NCI-H2081 treated with DMSO at 0.1 percent for 48 hours (cell line): ENCODE measurements around the gene PTPN1.
"Not testable (repeated sequence)": the region's sequence is repeated elsewhere in the genome, so short reads cannot be mapped to it uniquely, and the experiment has no call there.

Experiments used
- DNase-seq: peaks from one replicate; lab custom pipeline; 2025; lab: John Stamatoyannopoulos, UW

PTPN1 gene

GRCh38 chr20:50509923-50510705, at the start of gene PTPN1:
Gene PTPN1 (plus strand): TSS chr20:50510383. CDS start chr20:50510528, 145 bp downstream.
- peak; percentile 91 for DNase-seq

GRCh38 chr20:50460608-50461267, 49.4 kb upstream of the PTPN1 start:
- peak; percentile 10 for DNase-seq

GRCh38 chr20:50462093-50462690, 48.0 kb upstream of the PTPN1 start:
- DNase-seq, result no peak

DNA sequence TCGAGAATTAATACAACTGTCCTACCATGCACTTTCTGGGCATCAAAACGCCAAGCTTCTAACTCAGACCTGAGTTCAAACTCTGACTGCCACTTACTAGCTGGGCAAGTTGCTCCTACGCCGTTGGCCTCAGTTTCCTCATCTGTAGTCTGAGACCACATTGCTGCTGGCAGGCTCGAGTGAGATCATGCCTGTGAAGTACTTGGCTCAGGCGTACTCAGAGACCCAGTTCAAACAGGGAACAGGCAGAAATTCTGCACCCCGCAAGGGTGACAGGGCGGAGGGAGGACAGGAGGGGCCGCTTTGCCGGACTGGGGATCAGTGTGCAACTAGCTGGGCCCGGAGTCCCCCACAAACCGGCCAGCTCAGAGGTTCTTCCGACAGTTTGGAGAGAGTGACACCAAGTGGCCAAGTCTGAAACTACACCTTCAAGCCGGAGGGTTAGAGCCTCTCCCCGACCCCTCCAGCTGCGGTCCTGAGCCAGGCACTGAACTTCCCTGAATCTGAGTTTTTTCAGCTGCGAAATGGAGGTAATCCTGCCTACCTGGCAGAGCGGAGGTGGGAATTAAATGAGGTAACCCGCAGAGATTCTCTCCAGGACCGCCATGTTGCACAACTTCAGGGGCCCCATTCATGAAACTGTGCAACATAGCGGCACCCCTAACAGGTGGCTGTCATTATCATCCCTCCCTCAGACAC, 46.0 kb upstream of the PTPN1 start:
- DNase-seq, result no peak

GRCh38 chr20:50464725-50465650, 45.2 kb upstream of the PTPN1 start:
- DNase-seq, result no peak

DNA sequence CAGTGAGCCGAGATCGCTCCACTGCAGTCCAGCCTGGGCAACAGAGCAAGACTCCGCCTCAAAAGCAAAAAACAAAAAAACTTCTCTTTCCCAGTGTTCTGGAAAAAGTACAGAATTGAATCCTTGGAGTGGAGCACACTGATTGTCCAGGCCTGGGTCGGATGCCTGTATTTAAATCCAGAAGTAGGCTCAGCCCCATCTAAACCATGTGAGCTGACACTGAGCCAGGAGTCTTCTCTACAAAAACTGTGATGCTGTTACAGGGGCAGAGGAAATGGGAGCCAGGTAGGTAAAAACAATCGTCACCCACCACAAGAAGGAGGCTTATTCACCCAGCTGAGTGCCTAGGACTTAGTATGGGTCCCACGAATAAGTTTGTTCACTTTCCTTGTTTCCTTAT, 43.0 kb upstream of the PTPN1 start:
- no peak for DNase-seq

DNA sequence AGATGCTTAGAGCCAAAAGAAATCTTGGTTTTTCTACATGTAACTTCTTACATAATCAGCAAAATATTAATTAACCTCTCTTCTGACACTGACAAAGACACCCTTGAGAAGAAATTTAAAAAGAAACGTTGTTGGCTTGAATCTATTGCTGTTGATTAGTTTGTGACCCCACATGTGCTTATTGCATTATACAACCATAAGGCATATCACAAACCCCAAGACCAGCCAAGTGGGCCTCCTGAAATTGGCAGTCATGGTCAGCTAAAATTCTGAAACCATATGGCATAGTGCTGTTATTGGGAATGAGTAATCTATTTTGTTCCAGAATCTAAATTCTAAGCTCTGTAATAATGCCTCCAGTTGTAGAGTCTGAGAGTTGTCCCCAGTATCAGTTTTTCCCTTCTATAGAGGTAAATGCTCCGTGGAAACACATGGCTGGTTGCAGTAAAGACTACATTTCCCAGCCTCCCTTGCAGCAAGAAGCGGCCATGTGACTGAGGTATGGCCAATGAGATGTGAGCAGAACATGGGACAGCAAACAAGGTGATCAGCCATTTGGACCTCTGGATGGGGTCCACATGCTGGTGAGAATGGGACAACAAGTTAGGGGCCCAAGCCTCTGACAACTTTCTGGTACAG, 42.3 kb upstream of the PTPN1 start:
- DNase-seq, result no peak

- DNase-seq, result no peak
These were observed 41.8 kb upstream of the PTPN1 start for GRCh38 chr20:50468378-50468798.

DNA sequence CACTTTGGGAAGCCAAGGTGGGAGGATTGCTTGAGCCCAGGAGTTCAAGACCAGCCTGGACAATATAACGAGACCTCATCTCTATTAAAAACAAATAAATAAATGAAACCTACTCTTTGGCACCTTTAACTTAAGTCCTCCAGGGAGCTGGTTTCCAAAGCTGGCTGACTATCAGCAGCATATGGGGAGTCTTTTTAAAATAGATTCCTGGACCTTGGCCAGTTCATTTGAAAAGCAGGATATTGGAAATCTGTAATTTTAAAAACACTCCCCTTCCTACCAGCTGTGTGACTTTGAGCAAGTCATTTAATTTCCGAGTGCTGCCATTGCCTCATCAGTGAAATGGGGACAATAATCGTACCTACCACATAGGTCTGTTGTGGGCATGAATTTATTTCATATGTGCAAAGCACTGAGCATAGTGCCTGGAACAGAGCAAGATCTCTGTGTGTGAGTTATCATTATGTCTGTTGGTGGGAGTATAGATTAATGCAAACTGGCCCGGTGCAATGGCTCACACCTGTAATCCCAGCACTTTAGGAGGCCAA, 40.9 kb upstream of the PTPN1 start:
- DNase-seq, result no peak

GRCh38 chr20:50469796-50470195, 40.4 kb upstream of the PTPN1 start:
- no peak for DNase-seq

- no peak for DNase-seq
These were observed 39.8 kb upstream of the PTPN1 start for GRCh38 chr20:50470264-50470858.

DNA sequence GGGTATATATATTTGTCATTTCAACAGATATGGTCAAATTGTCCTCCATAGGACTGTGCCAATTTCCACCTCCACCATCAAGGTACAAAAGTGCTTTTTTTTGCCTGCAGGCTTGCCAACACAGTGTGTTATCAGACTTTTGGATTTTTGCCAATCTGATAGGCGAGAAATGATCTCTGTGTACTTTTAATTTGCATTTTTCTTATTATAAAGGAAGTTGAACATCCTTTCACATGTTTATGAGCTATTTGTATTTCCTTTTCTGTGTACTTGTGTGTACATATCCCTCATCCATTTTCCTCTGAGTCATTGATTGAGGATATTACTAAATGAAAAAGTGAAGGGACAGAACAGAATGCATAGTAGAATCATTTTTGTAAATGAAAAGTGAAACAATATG, 39.0 kb upstream of the PTPN1 start:
- no peak for DNase-seq

- no peak for DNase-seq
These were observed 37.2 kb upstream of the PTPN1 start for GRCh38 chr20:50472693-50473664.

DNA sequence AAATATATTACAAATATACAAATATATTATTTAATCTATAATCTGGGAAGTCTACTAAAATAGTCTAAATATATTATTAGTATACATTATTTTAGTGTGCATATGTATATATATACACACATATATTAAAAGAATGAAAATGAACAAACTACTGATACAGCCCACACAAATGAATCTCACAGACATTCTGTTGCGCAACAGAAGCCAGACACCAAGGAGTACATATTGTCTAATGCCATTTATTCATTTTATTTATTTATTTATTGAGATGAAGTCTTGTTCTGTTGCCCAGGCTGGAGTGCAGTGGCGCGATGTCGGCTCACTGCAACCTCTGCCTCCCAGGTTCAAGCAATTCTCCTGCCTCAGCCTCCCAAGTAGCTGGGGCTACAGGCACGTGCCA, 35.8 kb upstream of the PTPN1 start:
- DNase-seq, result not testable (repeated sequence)

DNA sequence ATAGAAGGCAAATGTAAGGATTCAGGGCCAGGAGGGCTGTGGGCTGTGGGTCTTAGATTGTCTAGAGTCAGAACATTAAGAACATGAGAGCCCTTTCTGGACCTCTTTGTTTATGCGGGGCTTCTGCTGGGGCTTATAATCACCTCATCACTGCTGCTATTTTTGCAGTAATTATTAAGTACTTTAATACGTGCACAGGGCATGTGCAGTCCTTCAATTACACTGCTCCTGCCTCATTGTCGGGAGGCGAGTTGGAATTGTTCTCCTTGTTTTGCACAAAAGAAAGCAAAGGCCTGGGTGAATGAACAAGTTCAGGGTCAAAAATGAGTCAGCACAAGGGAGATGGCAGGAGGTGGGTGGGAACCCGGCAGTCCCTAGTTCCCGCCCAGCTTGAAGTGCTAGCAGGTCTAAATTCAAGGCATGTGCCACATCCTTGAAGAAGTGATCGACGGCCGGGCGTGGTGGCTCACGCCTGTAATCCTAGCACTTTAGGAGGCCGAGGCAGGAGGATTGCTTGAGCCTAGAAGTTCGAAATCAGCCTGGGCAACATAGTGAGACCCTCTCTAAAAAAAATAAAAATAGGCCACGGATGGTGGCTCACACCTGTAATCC, 34.4 kb upstream of the PTPN1 start:
- DNase-seq, result no peak

DNA sequence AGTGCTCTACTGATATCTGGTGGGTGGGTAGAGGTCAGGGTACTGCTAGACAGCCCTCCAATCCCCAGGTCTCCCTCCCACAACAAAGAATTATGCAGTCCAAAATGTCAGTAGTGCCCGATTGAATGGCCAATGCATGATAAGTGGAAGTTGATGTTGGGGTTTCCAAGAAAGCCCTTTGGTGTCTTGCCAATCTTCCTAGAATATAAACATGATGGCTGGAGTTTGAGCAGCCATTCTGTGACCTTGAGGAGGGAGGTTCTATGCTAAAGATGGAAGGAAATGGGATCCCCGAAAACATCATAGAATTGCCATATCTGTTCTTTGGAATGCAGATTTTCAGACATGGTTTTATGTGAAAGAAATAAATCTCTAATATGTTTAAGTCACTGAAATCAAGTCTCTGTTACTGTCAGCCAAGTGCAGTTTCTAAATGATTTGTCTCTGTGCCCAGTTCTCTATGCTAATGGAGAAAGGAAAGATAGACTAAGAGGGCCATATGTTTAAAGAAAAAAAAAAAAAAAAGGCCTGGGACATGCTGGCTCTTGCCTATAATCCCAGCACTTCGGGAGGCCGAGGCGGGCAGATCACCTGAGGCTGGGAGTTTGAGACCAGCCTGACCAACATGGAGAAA, 32.8 kb upstream of the PTPN1 start:
- no peak for DNase-seq

- DNase-seq, result no peak
These were observed 31.8 kb upstream of the PTPN1 start for GRCh38 chr20:50478162-50478990.
